Lung (tissue), 12 donors: ENCODE data around the gene AKAP6. TPM values are rescaled to one million over a fixed set of nuclear protein-coding genes. Genes with fewer than 3 reads are reported as not detected.

ENCODE experiments used
- ATAC-seq: fragments of 200-7000 bp; cut with Tn5 transposase; one replicate; pipeline ENCODE4 v1.9.1; 2020; ENCODE audit warnings: moderate number of reproducible peaks; ENCODE audit not compliant: insufficient read depth, low FRiP score
- DNase-seq, 3 donors: peaks; one replicate each; pipeline ENCODE4 v3.0.0-alpha.2; 2013 to 2017
- H3K27ac ChIP-seq, 2 donors: one replicate each; pipeline ENCODE4 v1.5.1; 2013; ENCODE audit warnings: mild to moderate bottlenecking in 2 of 2, moderate library complexity in 2 of 2, control low read depth in 1 of 2, inconsistent platforms in 1 of 2, low read depth in 1 of 2, low read length in 1 of 2
- H3K27me3 ChIP-seq, 3 donors: one replicate each; pipeline ENCODE4 v1.5.1; 2013; ENCODE audit warnings: low read length in 2 of 3; ENCODE audit not compliant: control insufficient read depth in 3 of 3, insufficient read depth in 3 of 3
- H3K36me3 ChIP-seq, 4 donors: one replicate each; pipeline ENCODE4 v1.5.1; 2013; ENCODE audit warnings: low read length in 4 of 4, mild to moderate bottlenecking in 1 of 4, moderate library complexity in 1 of 4; ENCODE audit not compliant: control insufficient read depth in 4 of 4, insufficient read depth in 4 of 4
- H3K4me1 ChIP-seq, 5 donors: one replicate each; pipeline ENCODE4 v1.5.1; 2013; ENCODE audit warnings: low read length in 5 of 5, mild to moderate bottlenecking in 2 of 5, moderate library complexity in 1 of 5; ENCODE audit not compliant: control insufficient read depth in 5 of 5, insufficient read depth in 5 of 5
- H3K4me3 ChIP-seq: one replicate; pipeline ENCODE4 v1.5.1; 2013; ENCODE audit warnings: mild to moderate bottlenecking, control low read depth, moderate library complexity
- H3K9ac ChIP-seq, 2 donors: one replicate each; pipeline ENCODE4 v1.5.1; 2013; ENCODE audit warnings: low read length in 2 of 2, control low read depth in 1 of 2; ENCODE audit not compliant: insufficient read depth in 1 of 2
- H3K9me3 ChIP-seq, 4 donors: one replicate each; pipeline ENCODE4 v1.5.1; 2013; ENCODE audit warnings: low read length in 3 of 4, mild to moderate bottlenecking in 1 of 4, moderate library complexity in 1 of 4; ENCODE audit not compliant: control insufficient read depth in 4 of 4, insufficient read depth in 3 of 4
- WGBS, 2 donors: extraction: QIAGEN DNeasy Blood & Tissue Kit; methylation state at CpG; one replicate each; pipeline ENCODE4 v1.1.7; 2013; 5-methylcytosine and 5-hydroxymethylcytosine counted together
- polyA plus RNA-seq, 2 donors: library from polyadenylated mRNA; stranded (reverse); fragments of 200-250 nt; gene quantifications; one replicate each; pipeline ENCODE4 v1.2.1, GENCODE V29; 2013
- total RNA-seq, 2 donors: library from RNA; depleted of rRNA in 1 of 2; stranded (reverse); fragments of >200 nt in 1 of 2; gene quantifications; one replicate each; pipeline ENCODE4 v1.2.1, GENCODE V29; 2014 to 2021
- TF ChIP-seq, protein P1 (sequence below): IDR thresholded peaks from 2 replicates; pipeline ENCODE4 v1.5.1; 2012; ENCODE audit warnings: mild to moderate bottlenecking; ENCODE audit errors: control extremely low read depth, extremely low read depth
- donor health status: control.
- donor health status: control.
- donor health status: Bipolar disorder and iron deficiency.
- donor health status: healthy.
- donor health status: DM: yes; HTN: yes; CAD: no.

Gene AKAP6
- total and polyA plus RNA-seq, 4 donors, result 1.5 to 27.1 (median 7.7) TPM

- TF ChIP-seq, protein P1, sequence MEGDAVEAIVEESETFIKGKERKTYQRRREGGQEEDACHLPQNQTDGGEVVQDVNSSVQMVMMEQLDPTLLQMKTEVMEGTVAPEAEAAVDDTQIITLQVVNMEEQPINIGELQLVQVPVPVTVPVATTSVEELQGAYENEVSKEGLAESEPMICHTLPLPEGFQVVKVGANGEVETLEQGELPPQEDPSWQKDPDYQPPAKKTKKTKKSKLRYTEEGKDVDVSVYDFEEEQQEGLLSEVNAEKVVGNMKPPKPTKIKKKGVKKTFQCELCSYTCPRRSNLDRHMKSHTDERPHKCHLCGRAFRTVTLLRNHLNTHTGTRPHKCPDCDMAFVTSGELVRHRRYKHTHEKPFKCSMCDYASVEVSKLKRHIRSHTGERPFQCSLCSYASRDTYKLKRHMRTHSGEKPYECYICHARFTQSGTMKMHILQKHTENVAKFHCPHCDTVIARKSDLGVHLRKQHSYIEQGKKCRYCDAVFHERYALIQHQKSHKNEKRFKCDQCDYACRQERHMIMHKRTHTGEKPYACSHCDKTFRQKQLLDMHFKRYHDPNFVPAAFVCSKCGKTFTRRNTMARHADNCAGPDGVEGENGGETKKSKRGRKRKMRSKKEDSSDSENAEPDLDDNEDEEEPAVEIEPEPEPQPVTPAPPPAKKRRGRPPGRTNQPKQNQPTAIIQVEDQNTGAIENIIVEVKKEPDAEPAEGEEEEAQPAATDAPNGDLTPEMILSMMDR, result no peak
- WGBS, 2 donors, result 59 to 76% methylated on average over 1 of the region's 1 CpG
These were observed 338.7 kb downstream of the AKAP6 start for GRCh38 chr14:32667791-32668190.

DNA sequence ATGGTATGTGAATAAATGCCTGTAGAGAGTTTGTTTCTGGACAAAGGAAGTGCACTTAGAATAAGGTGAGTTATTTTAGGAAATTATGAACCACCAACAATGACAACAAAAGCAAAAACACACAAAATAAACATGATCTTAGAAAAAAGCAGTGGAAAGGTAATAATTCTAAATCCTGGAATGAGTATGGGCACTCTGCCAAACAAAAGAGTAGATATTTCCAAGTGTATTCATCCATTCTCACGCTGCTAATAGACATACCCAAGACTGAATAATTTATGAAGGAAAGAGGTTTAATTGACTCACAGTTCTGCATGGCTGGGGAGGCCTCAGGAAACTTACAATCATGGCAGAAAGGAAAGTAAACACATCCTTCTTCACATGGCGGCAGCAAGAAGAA is 340.3 kb downstream of the AKAP6 start:
- Histone ChIP-seq H3K9ac (no peak overlapping the region), H3K9me3 (peaks cover 0 to 2% (median 0%) of the 10 kb centered on the region in 4 donors), H3K27me3 (no peaks in the 10 kb centered on the region), H3K4me1 (no peaks in the 10 kb centered on the region), H3K4me3 (no peak overlapping the region), H3K27ac (no peak overlapping the region), H3K36me3 (no peaks in the 10 kb centered on the region)
- ATAC-seq (no peak), DNase-seq (no peak)
- TF ChIP-seq, protein P1, result no peak
- 71 to 82% methylated on average over 2 of the region's 2 CpGs for WGBS, 2 donors

More at GRCh38 chr14:32667791-32668190, 338.7 kb downstream of the AKAP6 start:
- no peak overlapping the region for H3K27ac ChIP-seq
- no peaks in the 10 kb centered on the region for H3K4me1 ChIP-seq
- no peak overlapping the region for H3K9ac ChIP-seq
- no peaks in the 10 kb centered on the region for H3K27me3 ChIP-seq
- DNase-seq (no peak), ATAC-seq (no peak)
- no peak overlapping the region for H3K4me3 ChIP-seq
- H3K9me3 ChIP-seq, result peaks cover 0 to 2% (median 0%) of the 10 kb centered on the region in 4 donors
- H3K36me3 ChIP-seq, result no peaks in the 10 kb centered on the region

DNA sequence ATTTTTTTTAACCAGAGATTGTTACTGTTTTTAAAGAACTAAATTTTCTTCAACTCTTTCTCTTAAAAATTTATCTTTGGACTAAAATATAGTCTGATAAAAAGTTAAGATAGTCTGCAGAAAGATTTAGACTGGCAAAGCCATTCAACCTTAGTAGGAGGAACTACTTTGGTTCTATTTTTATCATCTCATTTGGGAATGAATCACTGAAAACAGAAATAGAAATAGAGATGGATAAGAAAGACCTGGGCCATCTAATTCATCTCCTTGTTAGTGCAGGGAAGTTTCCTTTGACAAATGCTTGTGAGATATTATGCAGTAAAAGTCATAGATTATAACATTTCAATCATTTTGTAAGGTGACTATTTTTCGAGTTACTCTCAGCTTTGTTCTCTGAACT is 346.3 kb downstream of the AKAP6 start:
- H3K9me3 ChIP-seq, result peaks cover 0 to 2% (median 0%) of the 10 kb centered on the region in 4 donors
- 90 to 92% methylated on average over 1 of the region's 1 CpG for WGBS, 2 donors
- ATAC-seq, result no peak

More for the DNA sequence above, 346.3 kb downstream of the AKAP6 start:
- H3K27ac ChIP-seq, result peak overlapping the region in 1 of 2 donors; percentile 53
- no peaks in the 10 kb centered on the region for H3K36me3 ChIP-seq
- H3K4me1 ChIP-seq, result peaks cover 0 to 9% (median 0%) of the 10 kb centered on the region in 5 donors
- no peaks in the 10 kb centered on the region for H3K27me3 ChIP-seq
- no peak overlapping the region for H3K9ac ChIP-seq
- H3K4me3 ChIP-seq, result no peak overlapping the region
- TF ChIP-seq, protein P1, result no peak
- DNase-seq, result no peak
